Measurements from ENCODE around the gene WAC.

WAC gene

DNA sequence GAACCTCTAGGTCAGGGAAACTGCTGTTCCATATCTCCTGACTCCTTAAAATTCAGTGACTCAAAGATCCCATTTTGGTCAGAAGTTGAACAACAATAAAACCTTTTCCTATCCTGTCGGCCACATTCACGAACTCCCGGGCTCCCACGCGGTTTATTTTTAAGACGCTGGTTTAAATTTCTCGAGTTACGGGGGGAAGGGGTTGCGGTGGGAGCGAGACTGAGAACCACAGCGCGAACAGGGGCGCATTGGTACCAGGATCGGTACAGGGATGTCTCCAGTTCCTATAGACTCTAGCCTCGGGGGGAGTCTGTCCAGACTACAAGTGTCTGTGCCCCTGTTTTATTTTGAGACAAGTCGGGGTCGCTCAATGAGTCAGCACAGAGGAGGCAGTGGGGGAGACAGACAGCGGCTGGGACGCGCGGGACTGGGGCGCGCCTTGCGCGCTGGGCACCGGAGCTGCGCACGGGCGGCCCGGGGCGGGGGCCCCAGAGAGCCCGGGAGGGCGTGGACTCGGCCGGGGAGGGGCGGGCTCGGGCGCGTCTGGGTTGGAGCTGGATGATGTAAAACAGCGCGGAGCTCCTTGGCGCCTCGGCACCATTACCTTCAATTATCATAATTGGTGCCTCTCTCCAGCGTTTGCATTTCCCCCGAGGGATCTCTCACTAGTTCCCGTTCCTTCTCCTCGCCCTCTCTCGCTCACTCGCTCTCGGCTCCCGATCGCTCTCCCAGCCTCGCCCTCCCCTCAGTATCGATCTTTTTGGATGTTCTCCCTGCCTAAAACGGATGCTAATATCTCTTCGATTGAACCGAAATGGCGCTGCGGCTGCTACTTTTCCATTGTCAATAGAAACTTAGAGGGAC, 135.7 kb downstream of the WAC start:
- H4K20me1 ChIP-seq (ENCODE audit: insufficient read depth, low read length), result no peaks in the 10 kb centered on the region
- no peaks in the 10 kb centered on the region for H3F3A ChIP-seq (ENCODE audit: insufficient read depth, low read length)
- no peaks in the 10 kb centered on the region for H3K9me2 ChIP-seq (ENCODE audit: low read depth, low read length)
- no peaks in the 10 kb centered on the region for H3K36me3 ChIP-seq (ENCODE audit: insufficient read depth, low read length)
- H3K4me2 ChIP-seq (ENCODE audit: low read length), result no peak overlapping the region
- H3K27me3 ChIP-seq (ENCODE audit: insufficient read depth, low read length), result no peaks in the 10 kb centered on the region
- no peak overlapping the region for H3K9ac ChIP-seq (ENCODE audit: low read length)
- TF ChIP-seq, protein P1, sequence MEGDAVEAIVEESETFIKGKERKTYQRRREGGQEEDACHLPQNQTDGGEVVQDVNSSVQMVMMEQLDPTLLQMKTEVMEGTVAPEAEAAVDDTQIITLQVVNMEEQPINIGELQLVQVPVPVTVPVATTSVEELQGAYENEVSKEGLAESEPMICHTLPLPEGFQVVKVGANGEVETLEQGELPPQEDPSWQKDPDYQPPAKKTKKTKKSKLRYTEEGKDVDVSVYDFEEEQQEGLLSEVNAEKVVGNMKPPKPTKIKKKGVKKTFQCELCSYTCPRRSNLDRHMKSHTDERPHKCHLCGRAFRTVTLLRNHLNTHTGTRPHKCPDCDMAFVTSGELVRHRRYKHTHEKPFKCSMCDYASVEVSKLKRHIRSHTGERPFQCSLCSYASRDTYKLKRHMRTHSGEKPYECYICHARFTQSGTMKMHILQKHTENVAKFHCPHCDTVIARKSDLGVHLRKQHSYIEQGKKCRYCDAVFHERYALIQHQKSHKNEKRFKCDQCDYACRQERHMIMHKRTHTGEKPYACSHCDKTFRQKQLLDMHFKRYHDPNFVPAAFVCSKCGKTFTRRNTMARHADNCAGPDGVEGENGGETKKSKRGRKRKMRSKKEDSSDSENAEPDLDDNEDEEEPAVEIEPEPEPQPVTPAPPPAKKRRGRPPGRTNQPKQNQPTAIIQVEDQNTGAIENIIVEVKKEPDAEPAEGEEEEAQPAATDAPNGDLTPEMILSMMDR (IDR thresholded peaks at IDR 0.05; ENCODE audit: low read length), result no peak
- no peak for TF ChIP-seq EZH2 (IDR thresholded peaks at IDR 0.05; ENCODE audit: borderline replicate concordance, low read length)
- H3K4me1 ChIP-seq (ENCODE audit: insufficient read depth, low read length, severe bottlenecking), result no peaks in the 10 kb centered on the region
- no peaks in the 10 kb centered on the region for H3K79me2 ChIP-seq (ENCODE audit: insufficient read depth, low read length)
- H3K27ac ChIP-seq (ENCODE audit: low read depth, low read length, poor library complexity, severe bottlenecking), result no peak overlapping the region
- H3K4me3 ChIP-seq (ENCODE audit: low read depth, low read length, poor library complexity, severe bottlenecking), result no peak overlapping the region
- H3K9me3 ChIP-seq (ENCODE audit: low read length), result no peaks in the 10 kb centered on the region
- H2AFZ ChIP-seq (ENCODE audit: low read length), result no peak overlapping the region

DNA sequence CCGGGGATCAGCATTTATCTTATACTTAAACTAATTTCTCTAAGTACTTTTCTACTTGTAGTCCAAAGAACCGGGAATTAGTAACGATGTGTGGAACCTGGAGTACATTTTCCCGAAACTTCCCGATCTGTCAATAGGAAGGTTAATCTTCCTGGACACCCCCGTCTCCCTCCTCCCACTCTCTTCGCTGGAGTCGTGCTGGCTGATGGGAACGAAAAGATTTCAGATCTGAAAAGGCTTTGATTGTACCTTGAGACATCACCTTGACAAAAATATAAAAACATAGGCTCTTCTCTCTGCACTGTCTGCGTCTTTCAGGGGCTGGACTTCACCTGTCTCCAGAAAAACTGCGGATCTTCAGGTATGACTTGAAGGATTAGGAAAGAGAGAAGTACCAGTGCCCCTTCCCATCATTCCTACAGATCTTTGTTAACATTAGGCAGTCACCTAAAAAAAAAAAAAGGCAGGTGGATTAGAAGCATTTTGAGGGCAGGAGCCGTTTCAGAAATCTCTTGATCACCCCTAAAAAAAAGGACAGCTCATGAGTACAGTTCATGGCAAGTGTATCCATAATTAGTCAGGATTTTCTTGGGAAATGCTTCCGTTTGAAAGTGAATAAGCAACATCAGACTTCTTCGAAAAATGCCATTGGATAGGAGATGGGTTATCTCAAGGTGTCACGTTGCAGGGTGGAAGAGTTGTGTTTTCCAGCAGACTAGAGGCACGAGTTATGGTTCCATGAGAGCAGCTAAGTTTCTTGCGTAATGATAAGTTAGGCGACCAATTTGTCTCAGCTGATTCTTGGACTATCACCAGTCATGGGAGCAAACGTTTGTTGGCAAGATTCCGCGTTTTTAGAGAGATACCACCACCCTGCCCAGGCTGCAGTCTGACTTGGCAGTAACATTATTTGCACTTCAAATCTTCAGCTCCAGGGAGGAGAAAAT, 136.6 kb downstream of the WAC start:
- H3K9me3 ChIP-seq (ENCODE audit: low read length), result no peaks in the 10 kb centered on the region
- H3K4me1 ChIP-seq (ENCODE audit: insufficient read depth, low read length, severe bottlenecking), result no peaks in the 10 kb centered on the region
- no peaks in the 10 kb centered on the region for H3K27me3 ChIP-seq (ENCODE audit: insufficient read depth, low read length)
- H3F3A ChIP-seq (ENCODE audit: insufficient read depth, low read length), result no peaks in the 10 kb centered on the region
- H3K79me2 ChIP-seq (ENCODE audit: insufficient read depth, low read length), result no peaks in the 10 kb centered on the region
- H3K4me2 ChIP-seq (ENCODE audit: low read length), result no peak overlapping the region
- H3K4me3 ChIP-seq (ENCODE audit: low read depth, low read length, poor library complexity, severe bottlenecking), result no peak overlapping the region
- H3K9me2 ChIP-seq (ENCODE audit: low read depth, low read length), result no peaks in the 10 kb centered on the region
- no peaks in the 10 kb centered on the region for H3K36me3 ChIP-seq (ENCODE audit: insufficient read depth, low read length)
- TF ChIP-seq EZH2 (IDR thresholded peaks at IDR 0.05; ENCODE audit: borderline replicate concordance, low read length), result no peak
- TF ChIP-seq, protein P1 (IDR thresholded peaks at IDR 0.05; ENCODE audit: low read length), result no peak
- no peaks in the 10 kb centered on the region for H4K20me1 ChIP-seq (ENCODE audit: insufficient read depth, low read length)
- no peak overlapping the region for H3K9ac ChIP-seq (ENCODE audit: low read length)
- H2AFZ ChIP-seq (ENCODE audit: low read length), result no peak overlapping the region
- no peak overlapping the region for H3K27ac ChIP-seq (ENCODE audit: low read depth, low read length, poor library complexity, severe bottlenecking)
